ENCODE measurements around the gene TRHDE.
A peak's percentile ranks its signal among the peaks of the same experiment; 100 is the strongest.

Gene TRHDE

DNA sequence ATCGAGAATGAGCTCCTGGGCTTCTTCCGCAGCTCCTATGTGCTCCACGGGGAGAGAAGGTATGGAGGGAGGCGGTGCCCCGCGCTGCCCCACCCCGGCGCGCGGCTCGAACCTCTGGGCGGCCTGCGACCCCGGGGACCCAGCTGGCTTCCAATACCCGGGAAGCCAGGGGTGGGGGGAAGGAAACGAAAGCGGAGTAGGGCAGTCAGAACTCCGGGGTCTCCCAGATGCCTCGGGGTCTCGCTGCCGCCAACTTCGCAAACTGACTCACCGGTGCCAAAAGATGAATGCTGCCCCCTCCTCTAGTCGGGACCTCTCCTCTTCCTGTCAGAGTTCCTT, 1.3 kb downstream of the TRHDE start:
- DNase-seq = peak in 1 of 56 donors; percentile 19

DNA sequence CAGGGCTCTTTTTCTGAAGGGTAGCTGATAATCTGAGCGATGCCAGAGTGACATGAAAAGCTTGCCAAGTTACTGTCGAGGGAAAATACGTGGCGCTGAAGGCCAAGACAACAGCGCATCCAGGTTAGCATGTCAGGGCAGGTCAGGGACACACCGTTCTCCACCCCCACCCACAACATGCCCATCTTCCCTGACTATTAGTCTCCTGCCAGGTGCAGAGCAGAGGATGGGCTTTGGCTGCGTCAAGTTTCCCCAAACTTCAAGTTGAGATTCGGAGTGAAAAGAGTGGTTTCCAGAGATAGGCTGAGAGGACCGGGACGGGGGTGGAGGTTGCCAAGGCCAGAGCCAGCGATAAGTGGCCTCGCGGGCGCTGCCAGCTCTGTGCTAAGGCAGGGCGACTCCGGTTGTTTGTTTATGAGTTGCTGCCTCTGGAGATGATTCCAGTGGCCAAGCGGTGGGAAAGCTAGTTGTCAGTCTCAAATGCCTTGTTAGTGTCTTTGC, 1.7 kb downstream of the TRHDE start:
- peak in 1 of 56 donors; percentile 10 for DNase-seq

DNA sequence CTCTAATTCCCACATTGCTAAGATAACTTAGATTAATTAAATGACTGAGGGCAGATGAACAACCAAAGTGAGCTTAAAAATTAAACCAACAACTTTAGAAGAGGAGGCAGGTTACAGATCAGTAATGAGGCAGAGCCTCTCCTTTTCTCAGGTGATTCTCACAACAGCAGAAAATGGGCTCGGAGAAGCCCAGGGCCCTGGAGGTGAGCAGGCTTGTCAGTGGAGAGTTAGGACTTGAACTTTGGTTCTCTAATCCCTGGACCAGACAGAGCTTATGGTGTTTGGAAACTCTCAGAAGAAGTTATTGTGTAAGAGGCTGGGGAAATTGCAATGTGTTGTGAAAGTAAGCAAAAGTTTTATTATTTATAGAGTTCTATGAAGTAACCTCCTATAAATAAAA, 2.8 kb downstream of the TRHDE start:
- DNase-seq = no peak

DNA sequence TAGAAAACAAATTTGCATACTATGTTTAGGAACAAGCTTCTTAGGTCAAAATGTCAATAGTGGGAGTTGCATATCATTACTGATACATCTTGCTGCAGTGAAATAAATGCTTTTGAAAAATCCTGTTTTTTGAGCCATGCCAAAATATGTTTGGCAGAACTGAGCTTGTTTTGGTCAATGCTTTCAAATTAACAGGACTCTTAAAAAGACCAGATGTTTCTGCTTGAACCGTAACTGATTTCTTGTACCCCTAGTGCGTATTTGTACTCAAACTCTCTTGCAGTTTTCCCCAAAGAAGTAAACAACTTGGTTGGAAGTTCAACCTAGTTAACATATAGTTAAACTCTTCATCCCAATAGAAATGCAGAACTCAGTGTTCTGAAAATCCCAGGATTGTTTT, 3.4 kb downstream of the TRHDE start:
- no peak for DNase-seq

DNA sequence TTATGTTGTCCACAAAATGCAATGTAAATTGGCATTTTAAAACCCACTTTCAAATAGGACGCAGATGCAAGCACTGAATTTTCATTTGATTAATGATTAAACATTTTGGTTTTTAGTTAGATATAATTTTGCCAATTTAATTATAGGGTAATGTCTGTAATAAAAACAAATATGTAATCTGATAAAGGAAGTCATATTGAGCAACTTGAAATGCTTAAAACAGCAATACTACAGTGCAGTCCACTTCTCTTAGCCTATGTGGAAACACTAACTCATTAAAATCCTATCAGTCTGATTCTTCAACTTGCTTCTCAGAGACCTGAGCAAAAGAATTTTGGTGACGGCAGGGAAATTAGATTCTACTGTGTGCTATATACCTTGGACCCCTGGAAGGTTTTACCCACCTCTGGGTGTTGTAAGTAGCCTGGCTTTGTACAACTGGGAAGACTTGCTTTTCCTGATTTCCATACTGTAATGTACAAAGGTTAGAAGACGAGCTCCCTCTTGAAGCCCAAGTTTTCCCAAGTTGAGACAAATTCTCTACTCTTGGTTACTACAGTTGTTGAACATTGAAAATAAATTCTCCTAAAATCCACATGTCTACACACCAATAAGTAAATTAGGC, 4.1 kb downstream of the TRHDE start:
- no peak for DNase-seq

DNA sequence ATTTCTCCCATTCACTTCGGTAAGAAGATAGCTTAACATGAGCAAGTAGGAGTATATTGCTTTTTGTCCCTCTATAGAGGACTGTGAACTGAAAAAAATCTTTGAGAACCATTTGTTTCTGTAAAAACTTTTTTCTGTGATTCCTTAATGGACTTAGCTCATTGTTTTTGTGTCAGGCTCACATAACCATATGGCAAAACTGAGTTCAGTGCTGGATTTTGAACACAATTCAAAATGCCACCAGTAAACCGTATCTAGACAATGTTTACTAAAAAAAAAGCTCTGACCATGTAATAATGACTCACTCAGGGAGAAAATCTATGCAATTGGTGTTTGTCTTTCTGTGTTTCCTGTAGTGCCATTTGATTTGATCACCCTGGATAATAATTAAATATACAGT, 5.2 kb downstream of the TRHDE start:
- no peak for DNase-seq

DNA sequence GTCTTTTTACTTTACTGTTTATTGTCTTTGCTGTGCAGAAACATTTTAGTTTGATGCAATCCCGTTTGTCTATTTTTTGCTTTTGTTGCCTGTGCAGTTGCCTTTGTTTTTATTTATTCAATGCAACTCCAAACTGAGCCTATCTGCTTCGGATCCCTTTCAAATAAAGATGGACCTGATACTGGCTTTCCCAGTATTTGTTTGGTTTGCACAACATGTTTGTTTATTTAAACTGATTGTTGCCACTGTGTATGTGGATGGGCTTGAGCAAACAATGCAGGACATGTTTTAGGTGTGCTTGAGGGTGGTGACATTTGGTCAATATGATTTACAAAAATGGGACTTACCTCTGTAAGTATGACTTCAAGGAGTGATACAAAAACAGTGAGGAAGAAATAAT, 6.7 kb downstream of the TRHDE start:
- DNase-seq = no peak

DNA sequence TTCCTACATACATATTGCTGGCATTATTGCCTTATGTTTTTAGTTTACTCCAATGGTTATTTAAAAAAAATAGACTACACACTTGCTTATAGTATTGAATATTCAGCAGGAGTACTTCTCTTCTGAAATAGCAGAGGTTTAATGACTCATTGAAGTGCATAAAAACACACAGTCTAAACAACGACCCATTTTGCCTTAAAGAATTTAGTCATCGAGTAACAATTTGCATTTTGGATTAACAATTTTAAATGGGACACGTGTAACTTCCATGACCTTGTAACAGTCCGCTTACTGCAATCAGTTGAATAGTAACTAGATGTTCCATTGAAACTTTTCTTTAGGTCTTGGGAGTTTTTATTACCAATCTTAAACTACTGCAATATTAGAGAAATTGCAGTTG, 9.0 kb downstream of the TRHDE start:
- DNase-seq = no peak

DNA sequence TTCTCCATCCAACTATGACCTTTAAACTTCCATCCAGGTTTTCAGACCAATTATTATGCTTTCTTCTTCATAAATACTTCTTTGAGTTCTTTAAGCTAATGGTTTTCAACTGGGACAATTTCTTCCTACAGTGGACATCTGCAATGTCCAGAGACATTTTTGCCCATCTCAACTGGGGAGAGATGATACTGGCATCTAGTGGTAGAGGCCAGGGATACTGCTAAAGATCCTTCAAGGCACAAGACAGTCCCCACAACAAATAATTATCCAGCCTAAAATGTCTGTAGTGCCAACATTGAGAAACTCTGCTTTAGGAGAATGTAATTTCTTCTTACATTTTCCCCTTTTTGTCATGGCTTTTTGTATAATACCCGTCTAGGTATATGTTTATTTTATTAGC, 10.6 kb downstream of the TRHDE start:
- DNase-seq = peak in 2 of 56 donors; percentile 3 to 27

DNA sequence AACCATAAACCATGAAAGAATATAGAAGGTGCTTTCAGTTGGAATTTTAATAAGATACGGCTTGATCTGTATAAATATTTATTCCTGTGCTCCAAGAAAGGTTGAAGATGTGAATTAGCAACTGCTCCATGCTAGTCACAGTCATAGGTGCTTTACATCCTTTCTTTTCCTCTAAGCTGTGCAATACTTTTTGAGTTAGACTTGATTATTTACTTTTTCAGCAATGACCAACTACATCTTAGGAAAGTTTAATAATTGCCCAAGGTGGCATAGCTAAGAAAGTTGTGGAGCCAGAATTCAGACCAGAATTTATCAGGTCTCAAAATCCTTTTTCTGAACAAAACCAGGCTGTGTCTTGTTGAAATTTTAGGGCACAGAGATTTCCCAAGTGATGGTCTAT, 13.7 kb downstream of the TRHDE start:
- no peak for DNase-seq

DNA sequence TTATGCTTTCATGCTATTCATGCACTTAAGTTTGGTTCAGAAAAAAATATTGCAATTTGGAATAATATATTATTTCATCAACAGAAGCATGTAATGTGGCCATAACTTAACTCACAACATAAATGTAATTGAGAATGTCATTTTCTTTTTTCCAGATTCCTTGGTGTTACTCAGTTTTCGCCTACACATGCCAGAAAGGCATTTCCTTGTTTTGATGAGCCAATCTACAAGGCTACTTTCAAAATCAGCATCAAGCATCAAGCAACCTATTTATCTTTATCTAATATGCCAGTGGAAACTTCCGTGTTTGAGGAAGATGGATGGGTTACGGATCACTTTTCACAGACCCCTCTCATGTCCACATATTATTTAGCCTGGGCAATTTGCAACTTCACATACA, 14.4 kb downstream of the TRHDE start:
- DNase-seq = no peak

DNA sequence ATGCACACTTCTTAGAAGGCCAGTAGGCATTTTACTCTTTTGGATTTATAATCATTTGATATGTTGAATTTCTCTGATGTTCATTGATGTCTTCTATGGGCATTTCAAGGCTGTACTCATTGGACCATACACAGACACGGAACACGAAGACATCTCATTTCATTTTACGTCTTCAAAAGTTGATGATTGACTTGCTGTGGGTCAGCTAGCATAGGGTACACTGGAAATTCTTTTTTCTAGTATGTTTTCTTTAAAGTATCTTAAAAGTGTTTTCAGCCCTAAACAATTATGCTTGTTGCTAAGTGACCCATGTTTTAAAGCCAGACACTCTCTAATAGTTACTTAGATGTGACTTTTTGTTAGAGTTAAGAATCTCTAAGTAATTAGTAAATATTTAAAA, 16.3 kb downstream of the TRHDE start:
- DNase-seq = no peak

DNA sequence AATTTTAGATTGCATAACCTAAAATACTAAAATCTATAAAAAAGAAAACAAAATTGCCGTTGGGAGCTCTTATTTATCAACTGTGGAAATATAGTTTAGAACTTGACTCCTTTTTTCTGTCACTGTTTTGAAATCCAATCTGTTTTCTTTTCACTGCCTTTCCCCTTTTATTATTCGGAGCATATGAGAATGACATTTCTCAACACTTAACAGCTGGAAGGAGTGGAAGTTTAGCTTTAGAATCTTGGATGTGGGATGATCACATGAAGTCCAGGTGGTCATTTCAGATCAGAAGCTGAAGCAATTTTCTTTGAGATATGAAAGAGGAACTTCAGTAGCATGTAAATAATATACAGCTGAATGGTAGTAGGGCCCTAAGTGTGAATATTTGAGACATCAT, 16.7 kb downstream of the TRHDE start:
- DNase-seq = no peak

DNA sequence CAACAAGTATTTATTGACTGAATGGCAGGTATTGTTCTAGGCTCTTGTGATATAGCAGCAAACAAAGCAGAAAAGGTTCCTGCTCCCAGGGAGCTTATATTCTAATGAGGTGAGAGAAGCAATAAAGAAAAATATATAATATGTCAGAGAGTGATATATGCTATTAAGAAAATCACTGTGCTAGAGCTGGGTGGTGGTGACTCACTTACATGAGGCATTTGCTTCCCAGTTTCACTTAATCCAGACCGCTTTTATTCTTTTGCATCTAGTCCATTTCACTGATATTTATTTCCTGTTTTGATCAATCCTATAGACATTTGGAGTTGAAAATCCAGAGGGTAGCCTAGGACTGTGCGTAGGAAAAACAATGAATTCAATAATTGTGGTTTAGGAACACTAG, 17.5 kb downstream of the TRHDE start:
- no peak for DNase-seq

DNA sequence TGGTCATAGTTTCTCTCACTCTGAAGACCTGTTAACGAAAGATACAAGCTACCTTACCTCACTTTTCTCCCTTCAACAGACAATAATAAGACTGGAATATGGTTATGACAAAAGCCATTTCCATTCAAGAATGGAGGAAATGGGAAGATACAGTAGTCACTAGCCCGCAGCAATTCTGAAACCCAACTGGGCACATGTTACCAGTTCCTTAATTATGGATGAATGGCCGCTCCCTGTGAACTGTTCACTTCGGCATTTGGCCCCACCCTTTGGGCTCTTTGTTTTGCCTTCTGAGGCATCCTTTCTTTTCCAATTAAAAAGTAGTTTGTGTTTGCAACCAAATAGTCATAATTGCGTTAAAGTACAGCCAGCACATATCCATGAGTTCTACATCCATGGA, 19.0 kb downstream of the TRHDE start:
- no peak for DNase-seq

DNA sequence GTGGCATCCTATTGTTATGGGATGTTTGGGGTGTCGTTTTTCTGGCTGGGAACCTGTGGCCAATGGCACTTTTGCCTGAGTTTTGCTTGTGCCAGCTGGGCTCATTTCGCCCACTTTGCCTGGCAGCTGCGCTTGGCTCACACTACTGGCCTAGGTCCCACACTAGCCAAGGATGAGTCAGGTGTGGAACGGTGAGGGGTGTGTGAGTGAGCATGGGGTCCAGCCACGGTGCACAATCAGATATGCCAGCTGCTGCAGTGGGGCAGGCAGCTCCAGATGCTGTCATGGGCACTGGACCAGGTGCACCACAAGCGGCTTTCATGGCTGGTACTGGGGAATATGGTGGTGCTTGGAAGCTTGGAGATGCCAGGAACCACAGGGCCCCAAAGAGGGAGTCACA, 21.5 kb downstream of the TRHDE start:
- DNase-seq = no peak

DNA sequence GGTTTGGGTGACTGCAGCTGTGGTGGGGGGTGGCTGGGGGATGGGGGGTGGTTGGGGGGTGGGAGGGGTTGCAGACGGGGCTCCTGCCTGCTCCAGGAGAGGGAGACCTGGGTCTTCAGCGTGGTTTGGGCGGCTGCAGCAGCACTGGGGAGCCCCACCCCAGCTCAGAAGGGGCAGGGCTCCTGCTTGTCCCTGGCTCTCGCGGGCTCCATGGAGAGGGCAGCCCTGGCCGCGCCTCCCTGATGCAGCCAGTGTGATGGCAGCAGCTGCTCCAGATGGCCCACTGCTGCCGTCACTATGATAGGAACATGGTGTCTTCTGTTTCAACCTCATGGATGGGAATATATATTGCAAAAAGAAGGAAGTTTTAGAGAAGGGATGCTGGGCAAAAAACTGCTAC, 22.9 kb downstream of the TRHDE start:
- DNase-seq = no peak

DNA sequence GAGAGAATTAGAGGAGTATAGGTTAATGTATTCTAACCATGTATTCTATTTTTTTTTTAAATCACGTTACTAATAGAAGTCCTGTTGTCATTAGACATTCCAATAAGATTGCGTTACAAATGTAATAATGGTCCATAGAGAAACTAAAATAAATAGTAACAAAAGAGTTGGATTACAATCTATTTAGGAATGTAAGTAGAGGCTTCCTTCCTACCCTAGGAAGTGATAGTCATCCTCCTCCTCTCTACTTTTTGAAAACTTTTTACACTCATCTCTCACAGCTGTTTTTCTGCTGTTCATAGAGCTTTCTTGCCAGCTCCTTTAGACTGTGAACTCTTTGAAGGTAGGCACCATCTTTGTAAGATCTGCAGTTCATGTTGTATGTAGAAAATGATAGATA, 23.6 kb downstream of the TRHDE start:
- DNase-seq = no peak

DNA sequence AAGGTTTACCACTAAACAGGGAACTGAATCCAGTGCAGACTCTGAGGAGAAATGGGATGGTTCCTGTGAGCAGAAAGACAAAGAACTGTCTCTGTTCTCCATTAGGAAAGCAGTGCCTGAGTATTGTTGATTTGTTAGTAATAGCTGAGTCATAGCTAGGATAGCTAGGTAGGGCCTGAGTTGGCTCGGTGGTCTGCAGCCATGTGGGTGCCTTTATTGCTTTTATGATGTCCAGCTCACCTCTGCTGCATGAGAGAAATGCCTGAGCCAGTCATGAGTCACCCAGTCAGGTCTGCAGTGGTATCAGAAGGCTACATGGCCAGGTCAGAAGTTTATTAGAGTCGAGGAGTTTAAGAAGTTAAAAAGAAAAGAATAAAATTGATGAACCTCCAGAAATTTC, 24.2 kb downstream of the TRHDE start:
- DNase-seq = no peak

DNA sequence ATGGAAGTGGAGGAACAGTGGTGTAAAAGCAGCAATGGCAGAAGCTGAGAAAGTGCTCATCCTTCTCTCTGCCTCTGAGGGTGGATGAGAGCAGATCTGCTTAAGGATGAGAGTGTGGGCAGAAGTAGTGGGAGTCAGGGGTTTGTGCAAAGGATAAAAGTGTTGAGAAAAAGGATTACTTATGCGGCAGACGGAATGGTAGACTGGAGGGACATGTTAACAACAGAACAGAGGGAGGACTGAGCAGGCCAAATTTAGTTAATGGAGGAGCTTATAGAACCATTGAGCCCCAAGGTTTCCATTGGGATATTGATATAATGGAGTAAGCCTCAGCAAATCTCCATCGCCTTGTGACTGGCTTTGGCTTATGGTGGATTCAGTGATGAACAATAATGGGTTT, 25.5 kb downstream of the TRHDE start:
- DNase-seq = no peak

DNA sequence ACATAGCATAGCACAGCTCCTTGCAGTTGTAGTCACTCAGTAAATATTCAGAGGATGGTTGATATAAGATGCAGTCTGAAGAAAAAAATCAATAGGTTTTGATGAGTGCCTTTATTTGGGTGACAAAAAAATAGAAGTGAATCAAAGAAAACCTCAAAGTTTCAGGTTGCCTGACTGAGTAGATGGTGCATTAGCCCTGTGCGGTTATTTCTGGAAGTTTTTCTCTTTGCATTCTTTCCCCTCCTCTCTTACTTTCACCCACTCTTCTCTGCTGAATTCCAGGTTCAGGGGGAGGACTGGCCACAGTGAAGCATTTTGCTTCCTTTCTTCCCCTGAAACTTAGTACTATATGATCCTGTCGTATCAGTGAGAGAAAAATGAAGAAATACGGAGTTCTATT, 28.6 kb downstream of the TRHDE start:
- no peak for DNase-seq

DNA sequence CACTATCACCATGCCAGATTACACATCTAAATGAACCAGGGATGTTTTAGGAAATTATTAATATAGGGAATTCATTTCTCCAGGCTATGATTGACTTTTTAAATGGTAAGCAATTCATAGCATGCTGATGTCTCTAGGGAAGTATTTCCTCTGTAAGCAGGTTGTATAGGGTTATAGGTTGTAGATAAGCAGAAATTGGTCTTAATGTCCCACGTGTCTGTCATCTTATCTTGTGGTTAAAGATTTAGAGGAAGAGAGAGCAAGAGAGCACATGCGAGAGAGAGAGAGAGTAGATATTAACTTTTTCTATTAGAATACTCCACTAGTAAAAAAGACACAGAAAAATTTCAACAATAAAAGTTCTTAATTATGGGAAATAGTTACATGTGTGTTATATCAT, 32.6 kb downstream of the TRHDE start:
- DNase-seq = no peak

DNA sequence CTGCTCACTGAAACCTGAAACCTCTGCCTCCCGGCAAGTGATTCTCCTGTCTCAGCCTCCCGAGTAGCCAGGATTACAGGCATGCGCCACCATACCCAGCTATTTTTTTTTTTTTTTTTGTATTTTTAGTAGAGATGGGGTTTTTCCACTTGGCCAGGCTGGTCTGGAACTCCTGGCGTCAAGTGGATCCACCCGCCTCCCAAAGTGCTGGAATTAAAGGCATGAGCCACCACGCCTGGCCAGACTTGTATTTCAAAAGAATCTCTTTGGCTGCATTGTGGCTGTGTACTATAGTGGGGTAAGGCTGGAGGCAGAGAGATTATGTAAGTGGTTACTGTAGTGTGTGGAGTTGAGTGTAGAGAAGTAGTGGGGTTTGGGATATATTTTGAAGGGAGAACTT, 35.1 kb downstream of the TRHDE start:
- DNase-seq = no peak

DNA sequence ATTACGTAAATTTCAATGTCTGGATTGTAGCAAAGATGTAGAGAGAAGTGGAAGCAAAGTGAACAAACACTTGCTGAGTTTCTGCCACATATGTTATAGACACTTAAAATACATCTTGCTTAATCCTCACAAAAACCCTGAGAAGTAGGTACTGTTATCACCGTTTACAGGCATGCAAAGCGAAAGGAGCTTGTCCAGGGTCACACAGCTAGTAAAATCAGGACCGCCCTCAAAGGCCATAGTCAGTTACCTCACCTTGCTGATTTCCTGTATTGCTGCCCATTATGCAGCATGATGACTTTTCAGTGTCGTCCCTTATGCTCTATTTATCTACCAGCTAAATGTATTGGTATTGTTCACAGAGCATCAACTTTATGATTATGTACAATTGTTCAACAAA, 39.8 kb downstream of the TRHDE start:
- no peak for DNase-seq
